ENCODE data around the gene MYO7B. TPM values are rescaled to one million over a fixed set of nuclear protein-coding genes. Genes with fewer than 3 reads are reported as not detected.
A peak's percentile ranks its signal among the peaks of the same experiment; 100 is the strongest.

Gene MYO7B
- total RNA-seq, 1 experiment from 2014 or later = 28.0 TPM

GRCh38 chr2:127615511-127616166 is 80.2 kb downstream of the MYO7B start:
- H3K9me3 ChIP-seq (ENCODE audit: low read length) = no peaks in the 10 kb centered on the region

GRCh38 chr2:127618551-127619202 is 83.2 kb downstream of the MYO7B start:
- peak; percentile 6; the same call in 1 of the 2 replicates for ATAC-seq
- Histone ChIP-seq H3K36me3 (ENCODE audit: low read depth, low read length) (peaks cover 6% of the 10 kb centered on the region; the same call in 1 of the 2 replicates), H4K20me1 (ENCODE audit: low read length) (no peaks in the 10 kb centered on the region), H3K27me3 (ENCODE audit: low read length) (no peaks in the 10 kb centered on the region), H3K4me3 (ENCODE audit: low read length) (peak overlapping the region; percentile 28), H3K4me2 (ENCODE audit: low read length) (peak overlapping the region; percentile 52), H3K9ac (ENCODE audit: low read length) (peak overlapping the region; percentile 51), H3K9me3 (ENCODE audit: low read length) (no peaks in the 10 kb centered on the region), H2AFZ (ENCODE audit: low read length) (0 out of 2 replicates have a peak overlapping the region, but pooled peaks have one; percentile 2), H3K4me1 (ENCODE audit: insufficient read depth, low read length) (peaks cover 73% of the 10 kb centered on the region), H3K27ac (ENCODE audit: low read length) (peak overlapping the region; percentile 95), H3K9me2 (replicated peaks; ENCODE audit: low read length) (no peaks in the 10 kb centered on the region), H3F3A (ENCODE audit: low read length, unreplicated experiment) (no peaks in the 10 kb centered on the region), H3K79me2 (ENCODE audit: low read length) (peaks cover 38% of the 10 kb centered on the region)
- POLR2A ChIA-PET (ENCODE audit: unreplicated experiment) = no interaction called here
- no TSS peak for BruUV-seq (replicated peaks)
- DNase-seq = peak; percentile 90
- intact Hi-C loops (cut with micrococcal nuclease) = loop anchor here (2.0 kb wide), 1 partner anchor 18 kb away; no protein-coding TSS in a partner anchor
- CTCF ChIA-PET = no interaction called here
- TF ChIP-seq CTCF (conservative IDR thresholded peaks at IDR 0.05; ENCODE audit: low read depth, low read length) (no peak), EZH2 (IDR thresholded peaks at IDR 0.05; ENCODE audit: low read length, unreplicated experiment) (no peak), EZH2phosphoT487 (IDR thresholded peaks at IDR 0.05; ENCODE audit: borderline replicate concordance, low read length) (no peak)

More at GRCh38 chr2:127615511-127616166, 80.2 kb downstream of the MYO7B start:
- CTCF ChIA-PET = no interaction called here
- H3K9me2 ChIP-seq (replicated peaks; ENCODE audit: low read length) = no peaks in the 10 kb centered on the region
- H3K36me3 ChIP-seq (ENCODE audit: low read depth, low read length) = peaks cover 2% of the 10 kb centered on the region; the same call in 1 of the 2 replicates
- ATAC-seq (peak; percentile 59), DNase-seq (peak; percentile 97)
- H3K27me3 ChIP-seq (ENCODE audit: low read length) = no peaks in the 10 kb centered on the region
- peak overlapping the region; percentile 29; the same call in 1 of the 2 replicates for H3K4me3 ChIP-seq (ENCODE audit: low read length)
- H3K4me2 ChIP-seq (ENCODE audit: low read length) = peak overlapping the region; percentile 82
- no peaks in the 10 kb centered on the region for H4K20me1 ChIP-seq (ENCODE audit: low read length)
- TF ChIP-seq EZH2 (IDR thresholded peaks at IDR 0.05; ENCODE audit: low read length, unreplicated experiment) (no peak), CTCF (conservative IDR thresholded peaks at IDR 0.05; ENCODE audit: low read depth, low read length) (no peak), EZH2phosphoT487 (IDR thresholded peaks at IDR 0.05; ENCODE audit: borderline replicate concordance, low read length) (no peak)
- H3K79me2 ChIP-seq (ENCODE audit: low read length) = peaks cover 18% of the 10 kb centered on the region
- intact Hi-C loops (cut with micrococcal nuclease) = loop anchor here (2.0 kb wide), 1 partner anchor 17 kb away; no protein-coding TSS in a partner anchor
- peak overlapping the region; percentile 58 for H2AFZ ChIP-seq (ENCODE audit: low read length)
- peaks cover 56% of the 10 kb centered on the region for H3K4me1 ChIP-seq (ENCODE audit: insufficient read depth, low read length)
- peak overlapping the region; percentile 75 for H3K9ac ChIP-seq (ENCODE audit: low read length)
- H3K27ac ChIP-seq (ENCODE audit: low read length) = peak overlapping the region; percentile 95
- TSS peak; percentile 48 for BruUV-seq (replicated peaks)
- POLR2A ChIA-PET (ENCODE audit: unreplicated experiment) = interaction anchor here (0.6 kb wide), 1 partner anchor 79 kb away, joined by 3 read pairs; no protein-coding TSS in a partner anchor
- no peaks in the 10 kb centered on the region for H3F3A ChIP-seq (ENCODE audit: low read length, unreplicated experiment)
